ENCODE measurements around the gene BTG2.

The BTG2 gene

GRCh38 chr1:203338335-203339036 lies 33.2 kb downstream of the BTG2 start:
- H3K4me3 ChIP-seq (ENCODE audit: low read depth, low read length), result no peak overlapping the region
- peak; percentile 81 for DNase-seq (ENCODE audit: low read depth)
- TF ChIP-seq CTCF (IDR thresholded peaks at IDR 0.05; ENCODE audit: insufficient read depth, low read depth, low read length, missing control alignments), result peak; percentile 99

- peak; percentile 83 for DNase-seq (ENCODE audit: low read depth)
- TF ChIP-seq CTCF (IDR thresholded peaks at IDR 0.05; ENCODE audit: insufficient read depth, low read depth, low read length, missing control alignments), result peak; percentile 82
- H3K4me3 ChIP-seq (ENCODE audit: low read depth, low read length), result no peak overlapping the region
Observed at GRCh38 chr1:203340112-203340790, 34.9 kb downstream of the BTG2 start.

- peak; percentile 85 for TF ChIP-seq CTCF (IDR thresholded peaks at IDR 0.05; ENCODE audit: insufficient read depth, low read depth, low read length, missing control alignments)
- DNase-seq (ENCODE audit: low read depth), result peak; percentile 52
- no peak overlapping the region for H3K4me3 ChIP-seq (ENCODE audit: low read depth, low read length)
Observed at GRCh38 chr1:203342192-203342940, 37.0 kb downstream of the BTG2 start.

- no peak overlapping the region for H3K4me3 ChIP-seq (ENCODE audit: low read depth, low read length)
- TF ChIP-seq CTCF (IDR thresholded peaks at IDR 0.05; ENCODE audit: insufficient read depth, low read depth, low read length, missing control alignments), result no peak
- DNase-seq (ENCODE audit: low read depth), result no peak
Observed at GRCh38 chr1:203343956-203344754, 38.8 kb downstream of the BTG2 start.

- TF ChIP-seq CTCF (IDR thresholded peaks at IDR 0.05; ENCODE audit: insufficient read depth, low read depth, low read length, missing control alignments), result no peak
- no peak overlapping the region for H3K4me3 ChIP-seq (ENCODE audit: low read depth, low read length)
- DNase-seq (ENCODE audit: low read depth), result peak; percentile 14
Observed at GRCh38 chr1:203346060-203346768, 40.9 kb downstream of the BTG2 start.

GRCh38 chr1:203346769-203347102 lies 41.4 kb downstream of the BTG2 start:
- no peak for DNase-seq (ENCODE audit: low read depth)
- no peak for TF ChIP-seq CTCF (IDR thresholded peaks at IDR 0.05; ENCODE audit: insufficient read depth, low read depth, low read length, missing control alignments)
- no peak overlapping the region for H3K4me3 ChIP-seq (ENCODE audit: low read depth, low read length)

Data from GM12865 (cell line).